Activated CD8-positive, alpha-beta T cell treated with anti-CD3 and anti-CD28 coated beads, Interleukin-2, amount 10 ng/mL, durations not matched to agents 7 days and 5 days (primary cell): Measurements from ENCODE around the gene B3GALT6. TPM values are rescaled to one million over a fixed set of nuclear protein-coding genes. Genes with fewer than 3 reads are reported as not detected.
"Not testable (repeated sequence)": the region's sequence is repeated elsewhere in the genome, so short reads cannot be mapped to it uniquely, and the experiment has no call there.

Experiments
- ATAC-seq: fragments of 150-1000 bp; cut with Tn5 transposase; one replicate; pipeline ENCODE4 v1.10.0; 2021; ENCODE audit warnings: moderate library complexity
- CTCF ChIA-PET: fragments of 350-600 bp; sonication (Branson Sonifier 250); formaldehyde crosslinking; loops from one replicate; lab custom pipeline; 2021; ENCODE audit warnings: antibody characterized with exemption; lab: Charles Lee
- POLR2A ChIA-PET: fragments of 350-600 bp; sonication (Branson Sonifier 250); formaldehyde crosslinking; loops from one replicate; lab custom pipeline; 2021; ENCODE audit warnings: antibody characterized with exemption; lab: Charles Lee
- DNase-seq: peaks from one replicate; pipeline ENCODE4 v3.0.0-alpha.2; 2020
- H3K27ac Mint-ChIP-seq: one replicate; pipeline ENCODE4 v1.8.0; 2021; ENCODE audit warnings: mild to moderate bottlenecking, mixed read lengths
- H3K27me3 Mint-ChIP-seq: one replicate; pipeline ENCODE4 v1.8.0; 2021; ENCODE audit warnings: low read depth, mixed read lengths
- H3K36me3 Mint-ChIP-seq: one replicate; pipeline ENCODE4 v1.8.0; 2021; ENCODE audit warnings: low read depth, mixed read lengths
- H3K4me1 Mint-ChIP-seq: one replicate; pipeline ENCODE4 v1.8.0; 2021; ENCODE audit warnings: low read depth, mixed read lengths
- H3K4me3 Mint-ChIP-seq: one replicate; pipeline ENCODE4 v1.8.0; 2021; ENCODE audit warnings: mild to moderate bottlenecking, mixed read lengths
- H3K9me3 Mint-ChIP-seq: one replicate; pipeline ENCODE4 v1.8.0; 2022; ENCODE audit warnings: mixed read lengths; ENCODE audit not compliant: insufficient read depth
- total RNA-seq, 2 experiments: library from RNA; stranded (reverse); gene quantifications; one replicate each; pipeline ENCODE4 v1.2.3, GENCODE V29; 2021

B3GALT6 gene
- 10 to 100 TPM; 21.2 to 22.4 TPM for total RNA-seq

- DNase-seq (no peak), ATAC-seq (no peak)
- Mint-ChIP-seq H3K4me3 (peak within 1 kb of the TSS; percentile 95), H3K9me3 (no peaks in the 10 kb centered on the region), H3K27ac (peak within 1 kb of the TSS; percentile 94), H3K27me3 (no peaks in the 10 kb centered on the region), H3K36me3 (peaks cover 33% of the 10 kb centered on the region), H3K4me1 (peaks cover 31% of the 10 kb centered on the region)
- POLR2A ChIA-PET: no interaction called here
- CTCF ChIA-PET: interaction anchor here (3.3 kb wide), 1 partner anchor 110 kb away, joined by 37 read pairs; no protein-coding TSS in a partner anchor
Observed at GRCh38 chr1:1232208-1232795, at the start of gene B3GALT6. Gene B3GALT6 (plus strand): TSS chr1:1232237. CDS start chr1:1232279, 42 bp downstream.

- Mint-ChIP-seq H3K36me3 (no peaks in the 10 kb centered on the region), H3K4me1 (peaks cover 10% of the 10 kb centered on the region), H3K27ac (no peak overlapping the region), H3K27me3 (no peaks in the 10 kb centered on the region), H3K9me3 (no peaks in the 10 kb centered on the region), H3K4me3 (no peak overlapping the region)
- DNase-seq (no peak), ATAC-seq (peak; percentile 30)
- ChIA-PET POLR2A (no interaction called here), CTCF (no interaction called here)
Observed at GRCh38 chr1:1182491-1183220, 49.4 kb upstream of the B3GALT6 start.

GRCh38 chr1:1183221-1183747 is 48.8 kb upstream of the B3GALT6 start:
- Mint-ChIP-seq H3K36me3 (no peaks in the 10 kb centered on the region), H3K4me3 (no peak overlapping the region), H3K4me1 (peaks cover 10% of the 10 kb centered on the region), H3K27ac (peak overlapping the region; percentile 25), H3K9me3 (no peaks in the 10 kb centered on the region), H3K27me3 (peaks cover 4% of the 10 kb centered on the region)
- CTCF ChIA-PET: no interaction called here
- no peak for ATAC-seq
- no peak for DNase-seq
- POLR2A ChIA-PET: no interaction called here

DNA sequence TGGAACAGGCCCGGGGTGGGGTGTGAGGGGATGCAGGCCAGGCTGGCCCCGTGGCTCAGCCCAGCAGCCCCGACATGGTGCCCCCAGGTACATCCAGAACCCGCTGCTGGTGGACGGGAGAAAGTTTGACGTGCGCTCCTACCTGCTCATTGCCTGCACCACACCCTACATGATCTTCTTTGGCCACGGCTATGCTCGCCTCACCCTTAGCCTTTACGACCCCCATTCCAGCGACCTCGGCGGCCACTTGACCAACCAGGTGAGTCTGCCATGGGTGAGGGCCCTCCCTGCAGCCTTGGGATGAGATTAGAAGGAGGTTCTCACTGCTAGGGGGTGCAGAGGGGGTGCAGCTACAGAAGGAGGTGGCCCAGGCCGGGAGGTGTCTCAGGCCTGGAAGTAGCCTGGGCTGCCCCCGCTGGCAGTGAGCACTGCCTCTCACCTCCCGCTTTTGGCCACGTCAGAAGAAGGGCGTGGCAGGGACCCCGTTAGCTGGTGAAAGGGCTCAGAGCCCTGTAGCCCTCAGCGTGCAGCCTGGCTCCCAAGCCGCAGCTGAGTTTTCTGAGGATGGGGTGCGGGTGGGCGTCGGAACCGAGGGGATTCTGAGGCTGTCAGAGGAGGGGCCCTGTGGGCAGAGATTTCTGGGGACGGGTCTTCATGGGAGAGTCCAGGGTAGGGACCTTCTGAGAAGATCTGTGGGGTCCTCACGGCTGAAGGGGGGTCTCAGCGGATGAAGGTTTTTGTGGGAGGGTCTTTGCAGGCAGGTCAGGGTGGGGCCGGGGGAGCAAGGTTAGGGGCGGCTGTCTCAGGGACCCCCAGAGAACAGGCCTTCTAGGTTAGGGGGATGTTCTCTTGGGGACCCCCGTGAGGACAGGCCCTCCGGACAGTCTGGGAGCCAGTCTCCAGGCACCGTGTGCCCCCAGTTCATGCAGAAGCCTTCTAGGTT is 47.9 kb upstream of the B3GALT6 start:
- CTCF ChIA-PET: no interaction called here
- Mint-ChIP-seq H3K9me3 (no peaks in the 10 kb centered on the region), H3K27ac (no peak overlapping the region), H3K4me1 (peaks cover 10% of the 10 kb centered on the region), H3K4me3 (no peak overlapping the region), H3K36me3 (no peaks in the 10 kb centered on the region), H3K27me3 (peaks cover 10% of the 10 kb centered on the region)
- POLR2A ChIA-PET: no interaction called here
- no peak for ATAC-seq
- no peak for DNase-seq

- Mint-ChIP-seq H3K27ac (no peak overlapping the region), H3K36me3 (no peaks in the 10 kb centered on the region), H3K27me3 (peaks cover 16% of the 10 kb centered on the region), H3K4me1 (peaks cover 10% of the 10 kb centered on the region), H3K9me3 (no peaks in the 10 kb centered on the region), H3K4me3 (no peak overlapping the region)
- ChIA-PET CTCF (no interaction called here), POLR2A (no interaction called here)
- DNase-seq (no peak), ATAC-seq (no peak)
Observed at GRCh38 chr1:1185101-1185765, 46.8 kb upstream of the B3GALT6 start.

DNA sequence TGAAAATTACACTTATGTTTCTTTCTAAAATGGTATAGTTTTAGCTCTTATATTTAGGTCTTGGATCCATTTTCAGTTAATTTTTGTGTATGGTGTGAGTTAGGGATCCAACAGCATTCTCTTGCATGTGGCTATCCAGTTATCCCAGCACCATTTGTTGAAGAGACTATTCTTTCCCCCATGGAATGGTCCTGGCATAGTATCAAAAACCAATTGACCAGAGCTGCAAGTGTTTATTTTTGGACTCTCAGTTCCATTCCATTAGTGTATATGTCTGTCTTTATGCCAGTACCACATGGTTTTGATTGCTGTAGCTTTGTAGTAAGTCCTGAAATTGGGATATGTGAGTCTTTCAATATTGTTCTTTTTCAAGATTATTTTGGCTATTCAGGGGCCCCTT is 44.1 kb upstream of the B3GALT6 start:
- H3K4me3 Mint-ChIP-seq: no peak overlapping the region
- CTCF ChIA-PET: interaction anchor here (0.7 to 2.1 kb wide), 4 partner anchors 43 to 1225 kb away, joined by 4 to 5 read pairs (median 4); partner anchors contain the start of gene CCNL2
- peaks cover 12% of the 10 kb centered on the region for H3K9me3 Mint-ChIP-seq
- DNase-seq (no peak), ATAC-seq (no peak)
- POLR2A ChIA-PET: no interaction called here
- H3K27me3 Mint-ChIP-seq: peaks cover 18% of the 10 kb centered on the region
- peaks cover 2% of the 10 kb centered on the region for H3K4me1 Mint-ChIP-seq
- H3K27ac Mint-ChIP-seq: no peak overlapping the region
- H3K36me3 Mint-ChIP-seq: peaks cover 5% of the 10 kb centered on the region

- ATAC-seq (no peak), DNase-seq (no peak)
- POLR2A ChIA-PET: no interaction called here
- peaks cover 12% of the 10 kb centered on the region for H3K9me3 Mint-ChIP-seq
- CTCF ChIA-PET: no interaction called here
- H3K27ac Mint-ChIP-seq: no peak overlapping the region
- peaks cover 5% of the 10 kb centered on the region for H3K36me3 Mint-ChIP-seq
- no peaks in the 10 kb centered on the region for H3K4me1 Mint-ChIP-seq
- no peak overlapping the region for H3K4me3 Mint-ChIP-seq
- H3K27me3 Mint-ChIP-seq: peaks cover 19% of the 10 kb centered on the region
Observed at GRCh38 chr1:1189111-1189510, 42.9 kb upstream of the B3GALT6 start.

DNA sequence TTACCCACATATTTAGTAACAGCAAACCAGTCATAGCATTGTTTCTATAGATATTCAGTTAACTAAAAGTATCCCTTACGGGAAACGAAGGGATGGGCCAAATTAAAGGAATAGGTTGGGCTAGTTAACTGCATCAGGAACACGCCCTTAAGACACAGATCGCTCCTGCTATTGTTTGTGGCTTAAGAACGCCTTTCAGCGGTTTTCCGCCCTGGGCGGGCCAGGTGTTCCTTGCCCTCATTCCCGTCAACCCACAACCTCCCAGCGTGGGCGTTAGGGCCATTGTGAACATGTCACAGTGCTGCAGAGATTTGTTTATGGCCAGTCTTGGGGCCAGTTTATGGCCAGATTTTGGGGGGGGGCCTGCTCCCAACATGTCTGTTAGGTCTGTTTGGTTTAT is 40.3 kb upstream of the B3GALT6 start:
- Mint-ChIP-seq H3K27me3 (peaks cover 20% of the 10 kb centered on the region), H3K4me1 (no peaks in the 10 kb centered on the region), H3K9me3 (peaks cover 12% of the 10 kb centered on the region), H3K27ac (no peak overlapping the region), H3K36me3 (peaks cover 7% of the 10 kb centered on the region), H3K4me3 (no peak overlapping the region)
- CTCF ChIA-PET: no interaction called here
- POLR2A ChIA-PET: no interaction called here
- ATAC-seq (no peak), DNase-seq (no peak)

- H3K36me3 Mint-ChIP-seq: peaks cover 7% of the 10 kb centered on the region
- H3K4me3 Mint-ChIP-seq: no peak overlapping the region
- ChIA-PET POLR2A (no interaction called here), CTCF (interaction anchor here (1.2 kb wide), 1 partner anchor 21 kb away, joined by 3 read pairs; no protein-coding TSS in a partner anchor)
- peaks cover 12% of the 10 kb centered on the region for H3K9me3 Mint-ChIP-seq
- no peak overlapping the region for H3K27ac Mint-ChIP-seq
- peaks cover 3% of the 10 kb centered on the region for H3K4me1 Mint-ChIP-seq
- H3K27me3 Mint-ChIP-seq: peaks cover 4% of the 10 kb centered on the region
- DNase-seq (no peak), ATAC-seq (no peak)
Observed at GRCh38 chr1:1194723-1195122, 37.3 kb upstream of the B3GALT6 start.

GRCh38 chr1:1195726-1196125 is 36.3 kb upstream of the B3GALT6 start:
- H3K27me3 Mint-ChIP-seq, H3K4me3 Mint-ChIP-seq, DNase-seq, POLR2A ChIA-PET, ATAC-seq, H3K36me3 Mint-ChIP-seq, H3K27ac Mint-ChIP-seq: not testable (repeated sequence)
- CTCF ChIA-PET: interaction anchor here (1.7 kb wide), 1 partner anchor 73 kb away, joined by 5 read pairs; no protein-coding TSS in a partner anchor
- Mint-ChIP-seq H3K9me3 (peaks cover 12% of the 10 kb centered on the region), H3K4me1 (peaks cover 13% of the 10 kb centered on the region)
